Ovary (tissue), 10 donors: ENCODE data around the gene CNIH2. TPM values are rescaled to one million over a fixed set of nuclear protein-coding genes. Genes with fewer than 3 reads are reported as not detected.
A peak's percentile ranks its signal among the peaks of the same experiment; 100 is the strongest.

Experiments
- DNase-seq, 5 donors: peaks; one replicate each; pipeline ENCODE4 v3.0.0-alpha.2; 2019 to 2020
- H3K27ac ChIP-seq, 2 donors: fragments of 200-600 bp; one replicate each; pipeline versions ENCODE4 v1.5.1 to v1.8.0; 2019 to 2022
- H3K27me3 ChIP-seq: fragments of 200-600 bp; one replicate; pipeline ENCODE4 v1.8.0; 2022
- H3K36me3 ChIP-seq: fragments of 200-600 bp; sonication (generic); one replicate; pipeline ENCODE4 v1.5.1; 2019
- H3K4me1 ChIP-seq: one replicate; pipeline ENCODE4 v1.8.1; 2013; ENCODE audit warnings: mild to moderate bottlenecking, moderate library complexity; ENCODE audit not compliant: insufficient read depth
- H3K4me3 ChIP-seq: fragments of 200-600 bp; sonication (generic); one replicate; pipeline ENCODE4 v1.5.1; 2017
- H3K9me3 ChIP-seq, 2 donors: fragments of 200-600 bp in 1 of 2; sonication (generic) in 1 of 2; one replicate each; pipeline versions ENCODE4 v1.5.1 to v1.8.1; 2013 to 2019; ENCODE audit warnings: mild to moderate bottlenecking in 1 of 2, moderate library complexity in 1 of 2
- EP300 ChIP-seq: sonication (generic); formaldehyde crosslinking; IDR thresholded peaks from one replicate; pipeline ENCODE4 v1.6.1; 2017; ENCODE audit warnings: antibody characterized with exemption
- POLR2A ChIP-seq: fragments of 450-650 bp; IDR thresholded peaks from one replicate; pipeline ENCODE4 v1.6.1; 2017; ENCODE audit warnings: antibody characterized with exemption, mild to moderate bottlenecking, moderate library complexity
- WGBS, 3 donors: extraction: QIAGEN DNeasy Blood & Tissue Kit in 1 of 3; methylation state at CpG; one replicate each; pipeline versions ENCODE4 v1.1.5 to v1.1.7; 2013 to 2017; 5-methylcytosine and 5-hydroxymethylcytosine counted together
- intact Hi-C, 4 donors: fragments of 100-400 bp; cut with DNase I; formaldehyde crosslinking; loops; one replicate each; pipeline versions ENCODE4 v1.11.0 to v1.15.1; 2022 to 2023
- long read RNA-seq, 3 donors: library from polyadenylated mRNA in 2 of 3; unstranded in 2 of 3; transcript quantifications; one replicate each; pipeline ENCODE4 v2.0.0 and lab custom pipeline, GENCODE V29; 2021 to 2026
- polyA plus RNA-seq, 2 donors: library from polyadenylated mRNA; stranded (reverse); fragments of 200-250 nt in 1 of 2; fragments of 350-450 nt in 1 of 2; fragmentation: Illumina TruSeq in 1 of 2; extraction: RNeasy Lipid Tissue Mini Kit (QIAGEN cat#74804) in 1 of 2; gene quantifications; one replicate each; pipeline ENCODE4 v1.2.3, GENCODE V29; 2013 to 2014
- total RNA-seq, 7 donors: library from RNA; depleted of rRNA in 2 of 7; stranded (reverse); fragments of >200 nt in 2 of 7; fragmentation: NEBNext Ultra II Directional in 3 of 7; extraction: Animal tissue kit (Norgen Biotek cat#: 25700) in 3 of 7; gene quantifications; one replicate each; pipeline versions ENCODE4 v1.1.0 to v1.2.4, GENCODE V29; 2016 to 2023
- TF ChIP-seq, protein P1 (sequence below), 3 donors: fragments of 450-650 bp in 2 of 3; fragments of 200-600 bp in 1 of 3; IDR thresholded peaks; one replicate each; pipeline versions ENCODE4 v1.5.1 to v1.8.0; 2016 to 2022; ENCODE audit warnings: antibody characterized with exemption in 3 of 3, mild to moderate bottlenecking in 1 of 3
- donor health status: DM: no; HTN: no; CAD: no; lungs with moderate emphysema.
- donor health status: DM: no; HTN: no; CAD: no.
- donor health status: Bipolar disorder and iron deficiency.
- donor health status: DM: yes; HTN: yes; CAD: no.
- donor health status: DM: no; HTN: no; CAD: no.
- donor health status: DM: yes; HTN: yes; CAD: no.

CNIH2 gene
- 1 to 10 TPM in 2 of 7 donors, under 1 TPM in 4, not detected in 1; 0.33 to 2.5 (median 0.85) TPM for total RNA-seq
- polyA plus RNA-seq = under 1 TPM; 0.36 to 0.48 TPM
- long read RNA-seq, donor 1 = 0 reads
- long read RNA-seq, donor 2, partial matches to known transcripts = 14 of 16 reads
- long read RNA-seq, donor 2, other reads (novel, unspliced or antisense) = 0 of 16 reads
- long read RNA-seq, donor 3 = 0 reads

DNA sequence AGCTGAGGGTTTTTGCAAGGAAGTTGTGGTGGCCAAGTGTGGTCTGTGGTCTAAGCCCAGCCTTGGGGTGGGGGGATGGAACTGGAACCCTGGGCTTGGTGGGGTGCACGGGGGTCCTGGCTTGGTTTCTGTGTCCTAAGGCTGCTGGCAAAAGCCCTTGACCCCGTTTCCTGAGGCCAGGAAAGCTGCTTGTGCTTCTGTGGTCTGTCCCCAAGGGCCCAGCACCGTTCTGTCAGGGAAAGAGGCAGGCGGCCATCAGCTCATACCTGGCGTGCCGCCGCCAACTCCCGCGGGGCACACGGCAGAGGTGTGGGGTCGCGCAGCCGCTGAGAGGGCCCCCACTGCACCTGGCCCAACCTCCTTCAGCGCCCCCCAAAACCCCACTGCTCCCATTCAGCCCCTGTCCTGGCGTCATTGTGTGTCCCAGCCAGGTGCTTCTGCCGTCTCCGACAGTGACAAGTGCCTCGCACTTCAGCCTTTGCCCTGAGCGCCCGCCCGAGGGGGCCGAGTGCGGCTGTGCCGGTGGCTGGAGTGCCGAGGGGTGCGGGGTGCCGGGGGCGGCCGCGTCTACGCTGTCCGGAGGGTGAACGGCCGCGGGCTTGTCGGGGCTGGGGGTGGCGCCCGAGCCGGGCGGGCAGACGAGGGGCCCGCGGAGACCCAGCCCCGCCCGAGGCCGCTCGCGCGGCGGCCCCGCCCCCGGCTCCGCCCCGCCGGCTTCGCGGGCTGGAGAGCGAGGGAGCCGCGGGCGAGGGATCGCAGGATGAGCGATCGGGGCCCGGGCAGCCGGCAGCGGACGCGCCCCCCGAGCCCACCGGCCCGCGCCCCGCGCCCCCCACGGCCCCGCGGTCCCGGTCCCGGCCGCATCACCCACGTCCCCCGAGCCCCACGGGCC lies at the start of gene CNIH2:
CNIH2 (plus strand) TSS at position 705 of the 892 bp plus-strand sequence. CDS start 282 bp downstream, outside the sequence.
- Histone ChIP-seq H3K4me1 (peaks cover 3% of the 10 kb centered on the region), H3K27me3 (no peaks in the 10 kb centered on the region), H3K9me3 (no peaks in the 10 kb centered on the region), H3K36me3 (no peaks in the 10 kb centered on the region), H3K27ac (peak within 1 kb of the TSS; percentile 28 to 59), H3K4me3 (peak within 1 kb of the TSS; percentile 34)
- intact Hi-C loops = no loop called here
- WGBS, 3 donors = 9 to 19% (median 18%) methylated on average over 31 to 84 of the region's 84 CpGs
- TF ChIP-seq EP300 (no peak), POLR2A (no peak)
- TF ChIP-seq, protein P1, sequence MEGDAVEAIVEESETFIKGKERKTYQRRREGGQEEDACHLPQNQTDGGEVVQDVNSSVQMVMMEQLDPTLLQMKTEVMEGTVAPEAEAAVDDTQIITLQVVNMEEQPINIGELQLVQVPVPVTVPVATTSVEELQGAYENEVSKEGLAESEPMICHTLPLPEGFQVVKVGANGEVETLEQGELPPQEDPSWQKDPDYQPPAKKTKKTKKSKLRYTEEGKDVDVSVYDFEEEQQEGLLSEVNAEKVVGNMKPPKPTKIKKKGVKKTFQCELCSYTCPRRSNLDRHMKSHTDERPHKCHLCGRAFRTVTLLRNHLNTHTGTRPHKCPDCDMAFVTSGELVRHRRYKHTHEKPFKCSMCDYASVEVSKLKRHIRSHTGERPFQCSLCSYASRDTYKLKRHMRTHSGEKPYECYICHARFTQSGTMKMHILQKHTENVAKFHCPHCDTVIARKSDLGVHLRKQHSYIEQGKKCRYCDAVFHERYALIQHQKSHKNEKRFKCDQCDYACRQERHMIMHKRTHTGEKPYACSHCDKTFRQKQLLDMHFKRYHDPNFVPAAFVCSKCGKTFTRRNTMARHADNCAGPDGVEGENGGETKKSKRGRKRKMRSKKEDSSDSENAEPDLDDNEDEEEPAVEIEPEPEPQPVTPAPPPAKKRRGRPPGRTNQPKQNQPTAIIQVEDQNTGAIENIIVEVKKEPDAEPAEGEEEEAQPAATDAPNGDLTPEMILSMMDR (IDR thresholded peaks at IDR 0.05) = no peak
- DNase-seq = peak in 3 of 5 donors; percentile 55 to 72 (median 58)

DNA sequence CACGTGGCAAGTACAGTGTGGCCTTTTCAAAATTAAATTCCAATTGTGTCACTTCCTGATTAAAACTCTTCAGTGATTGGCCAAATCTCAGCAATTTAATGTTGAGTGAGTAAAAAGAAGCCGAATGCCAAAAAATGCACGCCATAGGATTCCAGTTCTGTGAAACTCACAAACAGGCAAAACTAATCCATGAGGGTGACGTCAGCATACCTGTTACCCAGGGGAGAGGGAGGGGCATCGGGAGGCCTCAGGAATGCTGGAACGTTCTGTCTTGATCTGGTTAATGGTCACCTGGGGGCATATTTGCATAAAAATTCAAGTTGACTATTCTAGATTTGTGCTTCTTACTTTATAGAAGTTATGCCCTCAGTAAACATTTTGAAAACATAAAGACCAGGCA lies 49.5 kb upstream of the CNIH2 start:
- WGBS, 3 donors = 81 to 89% (median 84%) methylated on average over 6 of the region's 6 CpGs
- TF ChIP-seq EP300 (no peak), POLR2A (no peak)
- TF ChIP-seq, protein P1 (IDR thresholded peaks at IDR 0.05) = no peak
- Histone ChIP-seq H3K27ac (no peak overlapping the region), H3K4me3 (no peak overlapping the region), H3K9me3 (no peaks in the 10 kb centered on the region), H3K36me3 (no peaks in the 10 kb centered on the region), H3K27me3 (no peaks in the 10 kb centered on the region), H3K4me1 (no peaks in the 10 kb centered on the region)
- intact Hi-C loops = loop anchor here in 1 of 4 donors (10.0 kb wide), 1 partner anchor 56 kb away; the partner anchor contains the start of gene YIF1A
- DNase-seq = no peak

DNA sequence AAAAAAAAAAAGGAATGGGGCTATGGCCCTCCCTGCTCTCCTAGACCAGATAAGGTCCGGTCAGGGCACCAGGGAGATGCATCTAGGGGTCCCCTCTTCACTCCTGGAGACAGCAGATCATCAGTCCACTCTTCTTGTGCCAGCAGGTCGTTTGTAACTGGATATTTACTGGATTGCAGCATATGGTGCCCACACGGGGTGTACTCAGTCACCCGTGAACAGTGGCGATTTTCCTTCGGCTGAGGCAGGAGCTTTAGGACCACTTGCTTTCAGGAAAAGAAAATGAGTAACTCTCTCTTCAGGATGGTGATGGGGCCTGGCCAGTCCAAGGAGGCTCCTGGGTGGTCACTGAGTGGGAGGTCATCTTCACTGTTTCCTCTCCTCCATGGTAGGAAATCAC lies 47.8 kb upstream of the CNIH2 start:
- H3K4me1 ChIP-seq = no peaks in the 10 kb centered on the region
- DNase-seq = no peak
- H3K36me3 ChIP-seq = no peaks in the 10 kb centered on the region
- TF ChIP-seq EP300 = no peak
- no peak for TF ChIP-seq POLR2A
- TF ChIP-seq, protein P1 (IDR thresholded peaks at IDR 0.05) = no peak
- no peaks in the 10 kb centered on the region for H3K9me3 ChIP-seq
- intact Hi-C loops = no loop called here
- H3K27ac ChIP-seq = no peak overlapping the region
- H3K4me3 ChIP-seq = no peak overlapping the region
- no peaks in the 10 kb centered on the region for H3K27me3 ChIP-seq
- WGBS, 3 donors = 78 to 81% (median 80%) methylated on average over 6 of the region's 6 CpGs

DNA sequence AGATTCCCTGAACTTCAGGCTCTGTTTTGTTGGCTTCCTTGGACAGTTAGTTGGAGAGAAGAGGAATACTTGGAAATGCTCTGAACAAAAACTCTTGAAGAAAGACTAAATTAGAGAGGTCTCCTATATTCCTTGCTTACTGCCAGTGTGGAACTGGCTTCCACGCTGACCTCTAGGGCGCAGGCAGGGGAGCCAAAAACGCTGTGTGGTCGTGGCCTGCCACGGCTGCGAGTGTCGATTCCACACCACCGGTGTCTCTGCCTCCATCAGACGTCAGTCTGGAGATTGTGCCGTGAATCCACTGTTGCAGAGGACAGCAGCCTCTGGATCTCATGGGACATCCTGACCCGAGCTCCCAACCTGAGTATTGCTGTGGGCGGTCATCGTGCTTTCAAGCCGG lies 47.0 kb upstream of the CNIH2 start:
- no peak for TF ChIP-seq POLR2A
- TF ChIP-seq EP300 = no peak
- TF ChIP-seq, protein P1 (IDR thresholded peaks at IDR 0.05) = no peak
- H3K36me3 ChIP-seq = no peaks in the 10 kb centered on the region
- 87 to 88% (median 87%) methylated on average over 14 of the region's 14 CpGs for WGBS, 3 donors
- no peak for DNase-seq
- intact Hi-C loops = no loop called here
- no peaks in the 10 kb centered on the region for H3K9me3 ChIP-seq
- no peak overlapping the region for H3K4me3 ChIP-seq
- H3K27me3 ChIP-seq = no peaks in the 10 kb centered on the region
- no peak overlapping the region for H3K27ac ChIP-seq
- no peaks in the 10 kb centered on the region for H3K4me1 ChIP-seq
